Kidney epithelial cell (primary cell): Measurements from ENCODE around the gene GPC6. TPM values are rescaled to one million over a fixed set of nuclear protein-coding genes. Genes with fewer than 3 reads are reported as not detected.

ENCODE experiments used
- DNase-seq: peaks from one replicate; pipeline ENCODE4 v3.0.0-alpha.2; 2010; ENCODE audit warnings: low read depth
- H3K27me3 ChIP-seq: 2 replicates; pipeline ENCODE4 v1.6.0; 2011; ENCODE audit warnings: low read length; ENCODE audit not compliant: control insufficient read depth, insufficient read depth
- H3K36me3 ChIP-seq: 2 replicates; pipeline ENCODE4 v1.5.1; 2011; ENCODE audit warnings: low read length; ENCODE audit not compliant: control insufficient read depth, insufficient read depth
- H3K4me3 ChIP-seq: 2 replicates; pipeline ENCODE4 v1.5.1; 2011; ENCODE audit warnings: low read depth, mild to moderate bottlenecking, control low read depth, low read length
- CTCF ChIP-seq: IDR thresholded peaks from 2 replicates; pipeline ENCODE4 v1.5.1; 2011; ENCODE audit warnings: mild to moderate bottlenecking, moderate library complexity, low read length, control low read depth, inconsistent platforms; ENCODE audit not compliant: insufficient read depth, poor library complexity, severe bottlenecking
- total RNA-seq: library from RNA; depleted of rRNA; stranded (reverse); fragments of >200 nt; gene quantifications from 2 replicates; pipeline ENCODE4 v1.2.3, GENCODE V29; 2015

Gene GPC6
- total RNA-seq, 1 donor from 2014 or later, result 62.7 TPM

DNA sequence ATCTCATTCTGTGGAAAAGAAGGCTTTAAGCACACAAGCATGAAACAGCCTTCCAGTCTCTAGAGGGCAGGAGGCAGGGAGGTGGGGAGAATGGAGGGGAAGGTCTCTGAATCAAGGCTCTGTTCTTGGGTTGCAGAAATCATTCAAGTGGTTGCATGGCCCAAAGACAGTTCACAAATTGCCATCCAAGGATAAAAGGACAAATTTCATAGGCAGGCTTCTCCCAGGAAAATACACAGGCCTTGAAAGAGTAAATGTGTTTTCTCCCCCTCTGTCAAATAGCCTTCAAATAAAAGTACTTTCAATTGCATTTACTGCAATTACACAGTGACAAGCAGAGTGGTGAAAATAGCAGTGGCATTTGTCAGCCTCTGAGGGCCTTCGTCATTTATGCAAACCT is 802.0 kb downstream of the GPC6 start:
- no peak for DNase-seq
- no peak for TF ChIP-seq CTCF
- H3K36me3 ChIP-seq, result no peaks in the 10 kb centered on the region
- no peak overlapping the region for H3K4me3 ChIP-seq
- no peaks in the 10 kb centered on the region for H3K27me3 ChIP-seq

- Histone ChIP-seq H3K27me3 (no peaks in the 10 kb centered on the region), H3K4me3 (no peak overlapping the region), H3K36me3 (no peaks in the 10 kb centered on the region)
- TF ChIP-seq CTCF, result no peak
- DNase-seq, result no peak
These were observed 804.0 kb downstream of the GPC6 start for GRCh38 chr13:94030415-94031119.

DNA sequence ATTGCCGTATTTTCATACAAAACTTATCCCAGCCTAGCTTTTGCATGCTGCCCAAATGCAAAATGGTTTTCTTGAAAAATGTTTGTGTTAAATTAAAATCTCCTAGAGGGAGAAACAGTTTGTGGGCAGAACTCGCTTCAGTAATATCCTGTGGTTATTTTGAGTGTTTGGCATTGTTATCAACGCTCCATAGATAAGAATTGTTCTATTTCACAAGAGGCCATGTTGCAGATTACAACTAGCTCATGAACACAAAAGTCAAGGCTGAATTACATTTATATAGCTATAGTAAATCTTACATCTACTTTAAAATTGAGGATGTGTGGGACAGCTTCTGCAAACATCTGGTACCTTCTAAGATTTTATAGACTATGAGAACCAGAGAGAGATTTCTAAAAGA is 805.0 kb downstream of the GPC6 start:
- no peak for DNase-seq

GRCh38 chr13:94033098-94033497 is 806.5 kb downstream of the GPC6 start:
- no peaks in the 10 kb centered on the region for H3K27me3 ChIP-seq
- H3K36me3 ChIP-seq, result no peaks in the 10 kb centered on the region
- no peak for DNase-seq
- TF ChIP-seq CTCF, result no peak
- no peak overlapping the region for H3K4me3 ChIP-seq

More for the DNA sequence above, 805.0 kb downstream of the GPC6 start:
- Histone ChIP-seq H3K36me3 (no peaks in the 10 kb centered on the region), H3K27me3 (no peaks in the 10 kb centered on the region), H3K4me3 (no peak overlapping the region)
- no peak for TF ChIP-seq CTCF

DNA sequence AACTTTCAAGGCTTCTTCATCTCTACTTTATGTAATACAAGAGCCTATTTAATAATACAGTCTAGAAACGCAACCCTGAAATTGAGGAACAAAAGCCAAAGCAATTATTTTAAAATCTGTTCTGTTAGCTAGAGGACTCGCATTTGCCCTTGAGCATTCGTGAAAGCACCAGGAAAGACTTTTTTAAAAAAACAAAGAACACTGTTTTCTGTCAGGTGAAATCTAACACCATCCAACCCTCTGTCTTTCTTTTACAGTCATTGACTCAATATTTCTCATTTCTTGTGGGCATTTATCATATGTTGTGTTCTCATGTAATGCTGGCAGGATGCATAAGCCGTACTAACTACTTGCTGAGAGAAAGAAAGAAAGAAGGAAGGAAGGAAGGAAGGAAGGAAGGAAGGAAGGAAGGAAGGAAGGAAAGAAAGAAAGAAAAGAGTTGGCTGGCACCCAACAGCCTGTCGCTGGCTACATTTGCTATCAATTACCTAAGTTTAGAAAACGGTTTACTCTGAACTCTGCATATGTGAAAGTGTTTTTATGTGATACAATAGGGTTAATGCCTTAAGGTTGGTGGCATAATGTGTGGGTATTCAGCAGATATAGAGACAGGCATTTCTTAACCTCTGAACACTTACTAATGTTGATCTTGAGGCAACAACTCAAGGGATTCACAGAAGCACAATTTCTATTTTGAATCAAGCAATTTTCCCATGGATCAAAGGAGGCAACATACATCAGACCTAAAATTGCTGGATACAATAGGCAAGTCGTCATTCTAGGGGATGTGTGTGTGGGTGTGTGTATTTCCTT is 807.4 kb downstream of the GPC6 start:
- no peak for DNase-seq
- H3K4me3 ChIP-seq, result no peak overlapping the region
- no peaks in the 10 kb centered on the region for H3K27me3 ChIP-seq
- H3K36me3 ChIP-seq, result no peaks in the 10 kb centered on the region
- TF ChIP-seq CTCF, result no peak
